HepG2 (cell line): ENCODE data around the gene TELO2. TPM values are rescaled to one million over a fixed set of nuclear protein-coding genes. Genes with fewer than 3 reads are reported as not detected.

Source experiments
- ATAC-seq: fragments of 200-7000 bp; cut with Tn5 transposase; 3 replicates; pipeline ENCODE4 v1.9.1; 2020; ENCODE audit warnings: mild to moderate bottlenecking, moderate library complexity
- BruUV-seq: library from RNA; stranded (reverse); fragments of 400-500 nt; replicated peaks from 2 replicates; lab custom pipeline; 2021; lab: Mats Ljungman, UMichigan
- CTCF ChIA-PET: fragments of 300-600 bp; formaldehyde crosslinking; extraction: SDS; loops from one replicate; lab custom pipeline; 2021; ENCODE audit warnings: low total read pairs, inconsistent platforms, low intra/inter-chr PET ratio; lab: Yijun Ruan, JAX
- POLR2A ChIA-PET: fragments of 350-600 bp; sonication (Branson Sonifier 250); formaldehyde crosslinking; loops from one replicate; lab custom pipeline; 2020; ENCODE audit warnings: antibody characterized with exemption, inconsistent platforms; lab: Yijun Ruan, JAX
- DNase-seq: peaks from one replicate; pipeline ENCODE4 v3.0.0-alpha.2; 2015; ENCODE audit warnings: low spot score
- FAIRE-seq: peaks from 3 replicates; lab custom pipeline; 2011; peaks lifted over from hg19 to GRCh38; lab: Jason Lieb, UNC
- H2AFZ ChIP-seq: one replicate; pipeline ENCODE4 v1.6.1; 2011; ENCODE audit warnings: low read length, inconsistent platforms
- H3K27ac ChIP-seq: fragments of 300-600 bp; 3 replicates; pipeline ENCODE4 v1.8.0; 2011; ENCODE audit warnings: mixed run types, mild to moderate bottlenecking, mixed read lengths, low read length, inconsistent platforms; ENCODE audit not compliant: insufficient read depth; ENCODE audit errors: extremely low read length
- H3K27me3 ChIP-seq, 2 experiments: fragments of 200-600 bp in 1 of 2; 2 replicates in 1 of 2; 3 replicates in 1 of 2; pipeline versions ENCODE4 v1.6.0 to v1.8.0; 2011; ENCODE audit warnings: low read length in 2 of 2, mild to moderate bottlenecking in 2 of 2, moderate library complexity in 2 of 2, inconsistent platforms in 1 of 2; ENCODE audit not compliant: insufficient read depth in 2 of 2, control insufficient read depth in 1 of 2
- H3K36me3 ChIP-seq, 2 experiments: fragments of 200-600 bp in 1 of 2; replicated peaks in 1 of 2; 2 replicates in 1 of 2; 3 replicates in 1 of 2; pipeline versions ENCODE4 v1.5.1 to v1.8.0; 2011; ENCODE audit warnings: low read length in 2 of 2, inconsistent platforms in 1 of 2; ENCODE audit not compliant: insufficient read depth in 2 of 2, control insufficient read depth in 1 of 2
- H3K4me1 ChIP-seq: 2 replicates; pipeline ENCODE4 v1.5.1; 2012; ENCODE audit warnings: low read length, inconsistent platforms; ENCODE audit not compliant: insufficient read depth
- H3K4me2 ChIP-seq: 2 replicates; pipeline ENCODE4 v1.6.0; 2011; ENCODE audit warnings: low read depth, low read length, inconsistent platforms
- H3K4me3 ChIP-seq, 3 experiments: fragments of 200-600 bp in 1 of 3; sonication (generic), shearing (Covaris generic) in 1 of 3; replicated peaks in 1 of 3; 2 replicates each; pipeline ENCODE4 v1.5.1; 2011 to 2016; ENCODE audit warnings: low read length in 3 of 3, inconsistent platforms in 2 of 3, low read depth in 2 of 3, mild to moderate bottlenecking in 2 of 3, control low read depth in 1 of 3, mixed read lengths in 1 of 3; ENCODE audit not compliant: insufficient read depth in 1 of 3
- H3K79me2 ChIP-seq: one replicate; pipeline ENCODE4 v1.6.1; 2011; ENCODE audit warnings: low read length, inconsistent platforms; ENCODE audit not compliant: insufficient read depth
- H3K9ac ChIP-seq: 2 replicates; pipeline ENCODE4 v1.6.0; 2011; ENCODE audit warnings: mild to moderate bottlenecking, low read depth, low read length, inconsistent platforms; ENCODE audit not compliant: insufficient read depth
- H3K9me3 ChIP-seq: 2 replicates; pipeline ENCODE4 v1.5.1; 2012; ENCODE audit warnings: mild to moderate bottlenecking, low read length
- H4K20me1 ChIP-seq: 2 replicates; pipeline ENCODE4 v1.6.0; 2011; ENCODE audit warnings: inconsistent platforms, mild to moderate bottlenecking, low read length, moderate library complexity; ENCODE audit not compliant: insufficient read depth
- WGBS: methylation state at CpG from one replicate; pipeline ENCODE4 v1.1.6; 2017; ENCODE audit warnings: low lambda C conversion rate; 5-methylcytosine and 5-hydroxymethylcytosine counted together
- in situ Hi-C: cut with HindIII; loops from 2 replicates; pipeline ENCODE4 v1.10.0; 2017; ENCODE audit warnings: low pct_unique_long_range_greater_than_20kb; ENCODE audit not compliant: extremely low pct_ligation_motif_present
- intact Hi-C: fragments of 100-400 bp; cut with micrococcal nuclease; formaldehyde crosslinking; loops from one replicate; pipeline ENCODE4 v1.10.0; 2022; ENCODE audit not compliant: unreplicated experiment
- polyA plus RNA-seq, 8 experiments: library from polyadenylated mRNA; depleted of rRNA in 3 of 8; stranded (reverse) in 7 of 8; unstranded in 1 of 8; fragments of >200 nt; fragmentation: Illumina TruSeq in 4 of 8; extraction: Trizol in 4 of 8; gene quantifications; 2 replicates each; pipeline versions ENCODE4 v1.2.1 to v1.2.3, GENCODE V29; 2011 to 2016; ENCODE audit warnings: low read depth in 4 of 8, missing spikeins in 1 of 8, mixed read lengths in 1 of 8; ENCODE audit not compliant: insufficient read depth in 1 of 8
- total RNA-seq, 5 experiments: library from RNA; depleted of rRNA; stranded (reverse); fragments of >200 nt; fragmentation: Illumina TruSeq; extraction: Trizol; gene quantifications; 2 replicates each; pipeline ENCODE4 v1.2.3, GENCODE V29; 2016; ENCODE audit warnings: low read depth in 1 of 5
- TF ChIP-seq, protein P1 (sequence below): sonication (generic); formaldehyde crosslinking; IDR thresholded peaks from 2 replicates; pipeline ENCODE4 v1.4.0; 2020; ENCODE audit warnings: missing genetic modification reagents
- TF ChIP-seq, protein P2 (sequence below): sonication (generic); formaldehyde crosslinking; IDR thresholded peaks from 2 replicates; pipeline ENCODE4 v1.8.1; 2022; ENCODE audit warnings: low read depth, mild to moderate bottlenecking, missing genetic modification reagents
- TF ChIP-seq, protein P3 (sequence below): sonication (generic); formaldehyde crosslinking; IDR thresholded peaks from 2 replicates; pipeline ENCODE4 v1.4.0; 2020; ENCODE audit warnings: mild to moderate bottlenecking, missing genetic modification reagents

TELO2 gene
- total and polyA plus RNA-seq, 2 of the 13 experiments (the other 11 are each of a cell fraction or from before 2014, with no cell fraction given): 10.1 to 17.9 TPM

DNA sequence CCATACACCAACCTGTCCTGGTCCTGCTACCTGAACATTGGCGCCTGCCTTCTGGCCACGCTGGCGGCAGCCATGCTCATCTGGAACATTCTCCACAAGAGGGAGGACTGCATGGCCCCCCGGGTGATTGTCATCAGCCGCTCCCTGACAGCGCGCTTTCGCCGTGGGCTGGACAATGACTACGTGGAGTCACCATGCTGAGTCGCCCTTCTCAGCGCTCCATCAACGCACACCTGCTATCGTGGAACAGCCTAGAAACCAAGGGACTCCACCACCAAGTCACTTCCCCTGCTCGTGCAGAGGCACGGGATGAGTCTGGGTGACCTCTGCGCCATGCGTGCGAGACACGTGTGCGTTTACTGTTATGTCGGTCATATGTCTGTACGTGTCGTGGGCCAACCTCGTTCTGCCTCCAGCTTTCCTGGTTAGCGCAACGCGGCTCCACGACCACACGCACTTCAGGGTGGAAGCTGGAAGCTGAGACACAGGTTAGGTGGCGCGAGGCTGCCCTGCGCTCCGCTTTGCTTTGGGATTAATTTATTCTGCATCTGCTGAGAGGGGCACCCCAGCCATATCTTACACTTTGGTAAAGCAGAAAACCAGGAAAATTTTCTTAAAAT, 61.8 kb downstream of the TELO2 start:
- intact Hi-C loops: no loop called here

More for the DNA sequence above, 61.8 kb downstream of the TELO2 start:
- 96% methylated on average over 33 of the region's 34 CpGs for WGBS
- CTCF ChIA-PET: no interaction called here
- TF ChIP-seq, protein P1, sequence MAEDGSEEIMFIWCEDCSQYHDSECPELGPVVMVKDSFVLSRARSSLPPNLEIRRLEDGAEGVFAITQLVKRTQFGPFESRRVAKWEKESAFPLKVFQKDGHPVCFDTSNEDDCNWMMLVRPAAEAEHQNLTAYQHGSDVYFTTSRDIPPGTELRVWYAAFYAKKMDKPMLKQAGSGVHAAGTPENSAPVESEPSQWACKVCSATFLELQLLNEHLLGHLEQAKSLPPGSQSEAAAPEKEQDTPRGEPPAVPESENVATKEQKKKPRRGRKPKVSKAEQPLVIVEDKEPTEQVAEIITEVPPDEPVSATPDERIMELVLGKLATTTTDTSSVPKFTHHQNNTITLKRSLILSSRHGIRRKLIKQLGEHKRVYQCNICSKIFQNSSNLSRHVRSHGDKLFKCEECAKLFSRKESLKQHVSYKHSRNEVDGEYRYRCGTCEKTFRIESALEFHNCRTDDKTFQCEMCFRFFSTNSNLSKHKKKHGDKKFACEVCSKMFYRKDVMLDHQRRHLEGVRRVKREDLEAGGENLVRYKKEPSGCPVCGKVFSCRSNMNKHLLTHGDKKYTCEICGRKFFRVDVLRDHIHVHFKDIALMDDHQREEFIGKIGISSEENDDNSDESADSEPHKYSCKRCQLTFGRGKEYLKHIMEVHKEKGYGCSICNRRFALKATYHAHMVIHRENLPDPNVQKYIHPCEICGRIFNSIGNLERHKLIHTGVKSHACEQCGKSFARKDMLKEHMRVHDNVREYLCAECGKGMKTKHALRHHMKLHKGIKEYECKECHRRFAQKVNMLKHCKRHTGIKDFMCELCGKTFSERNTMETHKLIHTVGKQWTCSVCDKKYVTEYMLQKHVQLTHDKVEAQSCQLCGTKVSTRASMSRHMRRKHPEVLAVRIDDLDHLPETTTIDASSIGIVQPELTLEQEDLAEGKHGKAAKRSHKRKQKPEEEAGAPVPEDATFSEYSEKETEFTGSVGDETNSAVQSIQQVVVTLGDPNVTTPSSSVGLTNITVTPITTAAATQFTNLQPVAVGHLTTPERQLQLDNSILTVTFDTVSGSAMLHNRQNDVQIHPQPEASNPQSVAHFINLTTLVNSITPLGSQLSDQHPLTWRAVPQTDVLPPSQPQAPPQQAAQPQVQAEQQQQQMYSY (CRISPR knock-in tag): no peak
- TF ChIP-seq, protein P2, sequence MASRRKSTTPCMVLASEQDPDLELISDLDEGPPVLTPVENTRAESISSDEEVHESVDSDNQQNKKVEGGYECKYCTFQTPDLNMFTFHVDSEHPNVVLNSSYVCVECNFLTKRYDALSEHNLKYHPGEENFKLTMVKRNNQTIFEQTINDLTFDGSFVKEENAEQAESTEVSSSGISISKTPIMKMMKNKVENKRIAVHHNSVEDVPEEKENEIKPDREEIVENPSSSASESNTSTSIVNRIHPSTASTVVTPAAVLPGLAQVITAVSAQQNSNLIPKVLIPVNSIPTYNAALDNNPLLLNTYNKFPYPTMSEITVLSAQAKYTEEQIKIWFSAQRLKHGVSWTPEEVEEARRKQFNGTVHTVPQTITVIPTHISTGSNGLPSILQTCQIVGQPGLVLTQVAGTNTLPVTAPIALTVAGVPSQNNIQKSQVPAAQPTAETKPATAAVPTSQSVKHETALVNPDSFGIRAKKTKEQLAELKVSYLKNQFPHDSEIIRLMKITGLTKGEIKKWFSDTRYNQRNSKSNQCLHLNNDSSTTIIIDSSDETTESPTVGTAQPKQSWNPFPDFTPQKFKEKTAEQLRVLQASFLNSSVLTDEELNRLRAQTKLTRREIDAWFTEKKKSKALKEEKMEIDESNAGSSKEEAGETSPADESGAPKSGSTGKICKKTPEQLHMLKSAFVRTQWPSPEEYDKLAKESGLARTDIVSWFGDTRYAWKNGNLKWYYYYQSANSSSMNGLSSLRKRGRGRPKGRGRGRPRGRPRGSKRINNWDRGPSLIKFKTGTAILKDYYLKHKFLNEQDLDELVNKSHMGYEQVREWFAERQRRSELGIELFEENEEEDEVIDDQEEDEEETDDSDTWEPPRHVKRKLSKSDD (CRISPR knock-in tag): no peak
- TF ChIP-seq, protein P3, sequence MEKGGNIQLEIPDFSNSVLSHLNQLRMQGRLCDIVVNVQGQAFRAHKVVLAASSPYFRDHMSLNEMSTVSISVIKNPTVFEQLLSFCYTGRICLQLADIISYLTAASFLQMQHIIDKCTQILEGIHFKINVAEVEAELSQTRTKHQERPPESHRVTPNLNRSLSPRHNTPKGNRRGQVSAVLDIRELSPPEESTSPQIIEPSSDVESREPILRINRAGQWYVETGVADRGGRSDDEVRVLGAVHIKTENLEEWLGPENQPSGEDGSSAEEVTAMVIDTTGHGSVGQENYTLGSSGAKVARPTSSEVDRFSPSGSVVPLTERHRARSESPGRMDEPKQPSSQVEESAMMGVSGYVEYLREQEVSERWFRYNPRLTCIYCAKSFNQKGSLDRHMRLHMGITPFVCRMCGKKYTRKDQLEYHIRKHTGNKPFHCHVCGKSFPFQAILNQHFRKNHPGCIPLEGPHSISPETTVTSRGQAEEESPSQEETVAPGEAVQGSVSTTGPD (CRISPR knock-in tag): no peak
- no peak overlapping the region for H2AFZ ChIP-seq
- H3K4me1 ChIP-seq: no peaks in the 10 kb centered on the region
- ATAC-seq (no peak), FAIRE-seq (no peak), DNase-seq (no peak)
- no peak overlapping the region for H3K27ac ChIP-seq
- H4K20me1 ChIP-seq: no peaks in the 10 kb centered on the region
- no peaks in the 10 kb centered on the region for H3K79me2 ChIP-seq
- H3K4me2 ChIP-seq: no peak overlapping the region
- no peak overlapping the region for H3K9ac ChIP-seq
- POLR2A ChIA-PET: no interaction called here
- H3K9me3 ChIP-seq: no peaks in the 10 kb centered on the region
- no peak overlapping the region for H3K4me3 ChIP-seq
- H3K27me3 ChIP-seq: no peaks in the 10 kb centered on the region
- peaks cover 5 to 26% of the 10 kb centered on the region in 2 experiments; a peak in 4 of 5 replicates for H3K36me3 ChIP-seq
- BruUV-seq: no TSS peak
- in situ Hi-C loops: no loop called here
